ENCODE measurements around the gene TLL2. TPM values are rescaled to one million over a fixed set of nuclear protein-coding genes. Genes with fewer than 3 reads are reported as not detected.

Gene TLL2
- total and polyA plus RNA-seq, 9 of the 15 experiments (the other 6 are each of a cell fraction or from before 2014, with no cell fraction given): 0.09 TPM; not detected in 8

DNA sequence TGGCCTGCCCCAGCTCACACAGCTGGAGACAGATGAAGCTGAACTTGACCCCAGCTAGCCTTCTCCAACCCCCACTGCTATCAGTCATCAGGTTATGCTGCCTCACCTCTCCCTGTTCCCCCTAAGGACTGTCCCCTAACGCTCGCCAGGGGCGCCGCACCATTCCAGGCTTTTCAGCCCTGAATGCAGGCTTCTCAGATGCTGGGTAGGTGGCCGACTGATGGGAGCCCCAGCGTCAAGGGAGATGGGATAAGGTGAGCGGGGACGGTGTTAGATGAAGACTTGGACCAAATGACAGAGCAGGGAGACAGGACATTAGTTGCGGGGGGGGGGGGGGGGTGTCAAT, 139.1 kb downstream of the TLL2 start:
- no peaks in the 10 kb centered on the region for H3K9me1 ChIP-seq (ENCODE audit: control insufficient read depth, insufficient read depth, low read length)
- TF ChIP-seq, protein P1, sequence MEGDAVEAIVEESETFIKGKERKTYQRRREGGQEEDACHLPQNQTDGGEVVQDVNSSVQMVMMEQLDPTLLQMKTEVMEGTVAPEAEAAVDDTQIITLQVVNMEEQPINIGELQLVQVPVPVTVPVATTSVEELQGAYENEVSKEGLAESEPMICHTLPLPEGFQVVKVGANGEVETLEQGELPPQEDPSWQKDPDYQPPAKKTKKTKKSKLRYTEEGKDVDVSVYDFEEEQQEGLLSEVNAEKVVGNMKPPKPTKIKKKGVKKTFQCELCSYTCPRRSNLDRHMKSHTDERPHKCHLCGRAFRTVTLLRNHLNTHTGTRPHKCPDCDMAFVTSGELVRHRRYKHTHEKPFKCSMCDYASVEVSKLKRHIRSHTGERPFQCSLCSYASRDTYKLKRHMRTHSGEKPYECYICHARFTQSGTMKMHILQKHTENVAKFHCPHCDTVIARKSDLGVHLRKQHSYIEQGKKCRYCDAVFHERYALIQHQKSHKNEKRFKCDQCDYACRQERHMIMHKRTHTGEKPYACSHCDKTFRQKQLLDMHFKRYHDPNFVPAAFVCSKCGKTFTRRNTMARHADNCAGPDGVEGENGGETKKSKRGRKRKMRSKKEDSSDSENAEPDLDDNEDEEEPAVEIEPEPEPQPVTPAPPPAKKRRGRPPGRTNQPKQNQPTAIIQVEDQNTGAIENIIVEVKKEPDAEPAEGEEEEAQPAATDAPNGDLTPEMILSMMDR (IDR thresholded peaks at IDR 0.05 in 2 of 3, conservative IDR thresholded peaks at IDR 0.05 in 1 of 3; ENCODE audit: insufficient read depth in 2 of 3, low read depth in 1 of 3, low read length in 3 of 3): 0 out of 6 replicates have a peak, but pooled peaks of 1 of the 3 experiments have one; percentile 5
- TF ChIP-seq RBBP5 (IDR thresholded peaks at IDR 0.05; ENCODE audit: borderline replicate concordance, insufficient read depth, low read length, poor library complexity, severe bottlenecking): no peak
- H3K4me2 ChIP-seq (ENCODE audit: insufficient read depth, low read length): peak overlapping the region; percentile 72; the same call in 1 of the 2 replicates
- WGBS (ENCODE audit: insufficient coverage, low coverage, missing lambda C conversion rate): 3% methylated on average over 4 of the region's 9 CpGs
- H2AFZ ChIP-seq (ENCODE audit: low read depth, low read length): peak overlapping the region; percentile 89
- ATAC-seq (peak; percentile 14; the same call in 2 of the 3 replicates), DNase-seq (ENCODE audit: extremely low read depth in 1 of 4, low spot score in 3 of 4) (peak; percentile 10 to 25 (median 14)), FAIRE-seq (no peak)
- no peak overlapping the region for H3K9ac ChIP-seq (ENCODE audit: insufficient read depth in 1 of 2, low read depth in 2 of 2, low read length in 2 of 2)
- peaks cover 0 to 14% of the 10 kb centered on the region in 2 experiments; a peak in 2 of 5 replicates for H3K4me1 ChIP-seq (replicated peaks in 1 of 2; ENCODE audit: control insufficient read depth in 2 of 2, insufficient read depth in 2 of 2, low read length in 2 of 2)
- ChIA-PET POLR2A (interaction anchor here (0.6 kb wide), 1 partner anchor 822 kb away, joined by 3 read pairs; no protein-coding TSS in a partner anchor), CTCF (ENCODE audit: low intra/inter-chr PET ratio) (interaction anchor here (0.9 to 1.7 kb wide), 2 partner anchors 137 to 836 kb away, joined by 6 to 9 read pairs; no protein-coding TSS in a partner anchor)
- H3K9me3 ChIP-seq (replicated peaks; ENCODE audit: control insufficient read depth, insufficient read depth, low read depth, low read length): no peaks in the 10 kb centered on the region
- intact Hi-C loops (cut with micrococcal nuclease) (loop anchor here (10.0 kb wide), 1 partner anchor 370 kb away; no protein-coding TSS in a partner anchor), in situ Hi-C loops (cut with MboI) (no loop called here)
- H4K20me1 ChIP-seq (replicated peaks; ENCODE audit: control insufficient read depth, insufficient read depth, low read length): 0 out of 2 replicates have a peak, but pooled peaks cover 5% of the 10 kb centered on the region
- peak overlapping the region; percentile 16; the same call in 1 of the 2 replicates for H3K4me3 ChIP-seq
- peaks cover 0 to 28% of the 10 kb centered on the region in 2 experiments; a peak in 2 of 5 replicates for H3K27me3 ChIP-seq (ENCODE audit: control insufficient read depth in 2 of 2, insufficient read depth in 2 of 2, low read length in 2 of 2)
- H3K36me3 ChIP-seq (ENCODE audit: control insufficient read depth, insufficient read depth, low read length): no peaks in the 10 kb centered on the region
- no TSS peak for BruUV-seq (replicated peaks)
- H3K79me2 ChIP-seq (ENCODE audit: control insufficient read depth, insufficient read depth, low read length): no peaks in the 10 kb centered on the region
- H3K27ac ChIP-seq (ENCODE audit: extremely low read depth, low read depth, low read length): no peak overlapping the region

All from K562 (cell line).